ENCODE measurements around the gene CLIP4. TPM values are rescaled to one million over a fixed set of nuclear protein-coding genes. Genes with fewer than 3 reads are reported as not detected.

Gene CLIP4
- total and polyA plus RNA-seq, 10 of the 15 experiments (the other 5 are each of a cell fraction or from before 2014, with no cell fraction given) = 5.5 to 34.9 (median 16.8) TPM

DNA sequence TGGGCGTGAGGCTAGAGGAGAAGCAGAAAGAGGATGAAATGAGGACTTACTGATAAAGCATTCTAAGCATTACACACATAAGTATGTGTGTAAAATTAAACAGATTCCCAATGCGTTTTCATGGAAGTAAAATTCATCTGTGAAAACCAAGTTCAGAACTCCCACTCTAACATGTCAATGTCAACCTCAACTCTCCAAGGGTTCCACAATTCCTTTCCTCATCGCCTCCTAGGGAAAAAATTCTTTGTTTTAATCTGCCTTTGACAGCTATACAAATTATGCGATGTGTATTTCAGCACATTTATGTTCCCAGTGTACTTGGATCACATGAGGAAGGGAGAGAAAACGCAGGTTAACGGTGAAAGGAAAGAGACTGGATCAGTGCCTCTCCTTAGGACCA lies 76.6 kb downstream of the CLIP4 start:
- intact Hi-C loops (cut with micrococcal nuclease; ENCODE audit: unreplicated experiment) (no loop called here), in situ Hi-C loops (cut with MboI) (no loop called here)
- ChIA-PET CTCF (no interaction called here), SMC1A (ENCODE audit: uncharacterized antibody, unreplicated experiment) (no interaction called here), RAD21 (ENCODE audit: unreplicated experiment) (no interaction called here), POLR2A (no interaction called here)
- H3K4me1 ChIP-seq (ENCODE audit: control insufficient read depth, insufficient read depth, low read length) = no peaks in the 10 kb centered on the region; the same call in 1 of the 2 replicates
- TF ChIP-seq HSF1 (IDR thresholded peaks at IDR 0.05; ENCODE audit: low read depth, low read length) (no peak), ZBED1 (IDR thresholded peaks at IDR 0.05; ENCODE audit: borderline replicate concordance) (no peak), IKZF2 (IDR thresholded peaks at IDR 0.05) (no peak), MTA2 (IDR thresholded peaks at IDR 0.05; ENCODE audit: low read depth) (no peak), BACH1 (IDR thresholded peaks at IDR 0.05; ENCODE audit: borderline replicate concordance) (no peak), HCFC1 (IDR thresholded peaks at IDR 0.05; ENCODE audit: low read length) (no peak), BRCA1 (IDR thresholded peaks at IDR 0.05; ENCODE audit: low read depth, low read length) (no peak), KLF5 (IDR thresholded peaks at IDR 0.05; ENCODE audit: partially characterized antibody) (no peak), SREBF2 (IDR thresholded peaks at IDR 0.05; ENCODE audit: low read length) (no peak), ESRRA (IDR thresholded peaks at IDR 0.05; ENCODE audit: low read length) (no peak), PKNOX1 (IDR thresholded peaks at IDR 0.05) (no peak), HDAC2 (IDR thresholded peaks at IDR 0.05) (no peak), EZH2 (IDR thresholded peaks at IDR 0.05; ENCODE audit: borderline replicate concordance, control insufficient read depth, low read depth, low read length) (no peak), ZNF274 (IDR thresholded peaks at IDR 0.05; ENCODE audit: insufficient read depth, insufficient read length) (no peak)
- TF ChIP-seq, protein P1, sequence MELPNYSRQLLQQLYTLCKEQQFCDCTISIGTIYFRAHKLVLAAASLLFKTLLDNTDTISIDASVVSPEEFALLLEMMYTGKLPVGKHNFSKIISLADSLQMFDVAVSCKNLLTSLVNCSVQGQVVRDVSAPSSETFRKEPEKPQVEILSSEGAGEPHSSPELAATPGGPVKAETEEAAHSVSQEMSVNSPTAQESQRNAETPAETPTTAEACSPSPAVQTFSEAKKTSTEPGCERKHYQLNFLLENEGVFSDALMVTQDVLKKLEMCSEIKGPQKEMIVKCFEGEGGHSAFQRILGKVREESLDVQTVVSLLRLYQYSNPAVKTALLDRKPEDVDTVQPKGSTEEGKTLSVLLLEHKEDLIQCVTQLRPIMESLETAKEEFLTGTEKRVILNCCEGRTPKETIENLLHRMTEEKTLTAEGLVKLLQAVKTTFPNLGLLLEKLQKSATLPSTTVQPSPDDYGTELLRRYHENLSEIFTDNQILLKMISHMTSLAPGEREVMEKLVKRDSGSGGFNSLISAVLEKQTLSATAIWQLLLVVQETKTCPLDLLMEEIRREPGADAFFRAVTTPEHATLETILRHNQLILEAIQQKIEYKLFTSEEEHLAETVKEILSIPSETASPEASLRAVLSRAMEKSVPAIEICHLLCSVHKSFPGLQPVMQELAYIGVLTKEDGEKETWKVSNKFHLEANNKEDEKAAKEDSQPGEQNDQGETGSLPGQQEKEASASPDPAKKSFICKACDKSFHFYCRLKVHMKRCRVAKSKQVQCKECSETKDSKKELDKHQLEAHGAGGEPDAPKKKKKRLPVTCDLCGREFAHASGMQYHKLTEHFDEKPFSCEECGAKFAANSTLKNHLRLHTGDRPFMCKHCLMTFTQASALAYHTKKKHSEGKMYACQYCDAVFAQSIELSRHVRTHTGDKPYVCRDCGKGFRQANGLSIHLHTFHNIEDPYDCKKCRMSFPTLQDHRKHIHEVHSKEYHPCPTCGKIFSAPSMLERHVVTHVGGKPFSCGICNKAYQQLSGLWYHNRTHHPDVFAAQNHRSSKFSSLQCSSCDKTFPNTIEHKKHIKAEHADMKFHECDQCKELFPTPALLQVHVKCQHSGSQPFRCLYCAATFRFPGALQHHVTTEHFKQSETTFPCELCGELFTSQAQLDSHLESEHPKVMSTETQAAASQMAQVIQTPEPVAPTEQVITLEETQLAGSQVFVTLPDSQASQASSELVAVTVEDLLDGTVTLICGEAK (IDR thresholded peaks at IDR 0.05; ENCODE audit: borderline replicate concordance) = no peak
- no peak overlapping the region for H3K4me2 ChIP-seq (ENCODE audit: control insufficient read depth, insufficient read depth)
- no peak overlapping the region for H3K4me3 ChIP-seq
- H3K79me2 ChIP-seq (ENCODE audit: control insufficient read depth, insufficient read depth, low read length) = no peaks in the 10 kb centered on the region
- no peak overlapping the region for H3K9ac ChIP-seq (ENCODE audit: control insufficient read depth, insufficient read depth, low read length)
- no peak for ATAC-seq
- FAIRE-seq = no peak
- no TSS peak for BruUV-seq (replicated peaks)
- no peaks in the 10 kb centered on the region for H4K20me1 ChIP-seq (ENCODE audit: control insufficient read depth, insufficient read depth)
- DNase-seq (ENCODE audit: low read depth, low spot score) = no peak
- no peak overlapping the region for H2AFZ ChIP-seq (ENCODE audit: control insufficient read depth, low read depth, low read length)
- 98% methylated on average over 6 of the region's 6 CpGs for WGBS (ENCODE audit: insufficient coverage, insufficient replicate concordance, low lambda C conversion rate, missing lambda C conversion rate)
- H3K36me3 ChIP-seq (ENCODE audit: control insufficient read depth in 2 of 2, insufficient read depth in 2 of 2, low read length in 1 of 2) = no peaks in the 10 kb centered on the region; a peak in 1 of 4 replicates
- no peaks in the 10 kb centered on the region for H3K27me3 ChIP-seq (replicated peaks in 1 of 2; ENCODE audit: control insufficient read depth in 2 of 2, insufficient read depth in 2 of 2, low read length in 1 of 2)
- no peak overlapping the region for H3K27ac ChIP-seq (ENCODE audit: control insufficient read depth, insufficient read depth)
- peaks cover 3% of the 10 kb centered on the region; the same call in 2 of the 3 replicates for H3K9me3 ChIP-seq (replicated peaks; ENCODE audit: control insufficient read depth, insufficient read depth, low read length)

Measured in GM12878 (cell line).